B cell (primary cell): ENCODE measurements around the gene GBA2. TPM values are rescaled to one million over a fixed set of nuclear protein-coding genes. Genes with fewer than 3 reads are reported as not detected.

Experiments
- ATAC-seq: fragments of 200-7000 bp; cut with Tn5 transposase; one replicate; pipeline ENCODE4 v1.10.0; 2021; ENCODE audit warnings: low read depth, mild to moderate bottlenecking, moderate number of reproducible peaks, moderate library complexity
- CTCF ChIA-PET: fragments of 350-600 bp; sonication (Branson Sonifier 250); formaldehyde crosslinking; loops from one replicate; lab custom pipeline; 2021; ENCODE audit warnings: antibody characterized with exemption, inconsistent platforms; lab: Charles Lee
- POLR2A ChIA-PET: fragments of 350-600 bp; sonication (Branson Sonifier 250); formaldehyde crosslinking; loops from one replicate; lab custom pipeline; 2021; ENCODE audit warnings: antibody characterized with exemption; lab: Charles Lee
- DNase-seq: peaks from one replicate; pipeline ENCODE4 v3.0.0; 2013
- H2AFZ ChIP-seq: 2 replicates; pipeline ENCODE4 v1.6.1; 2012; ENCODE audit warnings: mild to moderate bottlenecking, low read depth, low read length; ENCODE audit not compliant: insufficient read depth, poor library complexity, severe bottlenecking
- H3K27ac ChIP-seq, 2 donors: 1 replicate in 1 of 2; 2 replicates in 1 of 2; pipeline ENCODE4 v1.5.1; 2012 to 2013; ENCODE audit warnings: low read length in 2 of 2, mild to moderate bottlenecking in 2 of 2, moderate library complexity in 1 of 2
- H3K27me3 ChIP-seq, 4 experiments: fragments of 200-600 bp in 1 of 4; sonication (generic) in 1 of 4; replicated peaks in 1 of 4; 1 replicate in 2 of 4; 2 replicates in 2 of 4; pipeline versions ENCODE4 v1.6.1 to v1.7.0; 2013 to 2016; ENCODE audit warnings: low read length in 3 of 4, mild to moderate bottlenecking in 2 of 4, mixed read lengths in 1 of 4, moderate library complexity in 1 of 4; ENCODE audit not compliant: insufficient read depth in 4 of 4, control insufficient read depth in 3 of 4; ENCODE audit errors: control extremely low read depth in 1 of 4
- H3K36me3 ChIP-seq, 2 experiments: replicated peaks in 1 of 2; 1 replicate in 1 of 2; 2 replicates in 1 of 2; pipeline versions ENCODE4 v1.6.1 to v1.7.1; 2013; ENCODE audit warnings: low read length in 1 of 2; ENCODE audit not compliant: insufficient read depth in 2 of 2, control insufficient read depth in 1 of 2; ENCODE audit errors: control extremely low read depth in 1 of 2, extremely low read depth in 1 of 2
- H3K4me1 ChIP-seq, 2 donors: fragments of 200-600 bp in 1 of 2; sonication (generic) in 1 of 2; 1 replicate in 1 of 2; 2 replicates in 1 of 2; pipeline versions ENCODE4 v1.5.1 to v1.6.1; 2013 to 2017; ENCODE audit warnings: low read length in 2 of 2; ENCODE audit not compliant: control insufficient read depth in 2 of 2, insufficient read depth in 2 of 2
- H3K4me2 ChIP-seq: replicated peaks from 2 replicates; pipeline ENCODE3; 2012; ENCODE audit warnings: mild to moderate bottlenecking, low read depth, low read length; ENCODE audit not compliant: poor library complexity, severe bottlenecking
- H3K4me3 ChIP-seq, 5 experiments: fragments of 200-600 bp in 1 of 5; sonication (generic) in 1 of 5; 1 replicate in 3 of 5; 2 replicates in 2 of 5; pipeline versions ENCODE4 v1.5.1 to v1.7.0; 2011 to 2016; ENCODE audit warnings: low read length in 4 of 5, mild to moderate bottlenecking in 4 of 5, low read depth in 2 of 5, control low read depth in 1 of 5, moderate library complexity in 1 of 5; ENCODE audit not compliant: insufficient read depth in 1 of 5; ENCODE audit errors: control extremely low read depth in 1 of 5, extremely low read depth in 1 of 5
- H3K79me2 ChIP-seq: fragments of 200-600 bp; sonication (generic); one replicate; pipeline ENCODE4 v1.6.0; 2016; ENCODE audit warnings: low read length; ENCODE audit not compliant: control insufficient read depth, insufficient read depth
- H3K9ac ChIP-seq: fragments of 200-600 bp; sonication (generic); 2 replicates; pipeline ENCODE4 v1.6.1; 2017; ENCODE audit warnings: mild to moderate bottlenecking, low read length, moderate library complexity
- H3K9me3 ChIP-seq, 3 donors: one replicate each; pipeline versions ENCODE4 v1.6.1 to v1.7.1; 2013; ENCODE audit warnings: low read length in 2 of 3; ENCODE audit not compliant: control insufficient read depth in 2 of 3, insufficient read depth in 1 of 3; ENCODE audit errors: control extremely low read depth in 1 of 3
- H4K20me1 ChIP-seq: 2 replicates; pipeline ENCODE4 v1.6.0; 2012; ENCODE audit warnings: mild to moderate bottlenecking, low read length; ENCODE audit not compliant: insufficient read depth, control insufficient read depth, poor library complexity, severe bottlenecking
- H3K27ac Mint-ChIP-seq: one replicate; pipeline ENCODE4 v1.8.0; 2021; ENCODE audit warnings: mixed read lengths
- H3K27me3 Mint-ChIP-seq: one replicate; pipeline ENCODE4 v1.8.0; 2021; ENCODE audit warnings: mixed read lengths
- H3K4me1 Mint-ChIP-seq: one replicate; pipeline ENCODE4 v1.8.0; 2021; ENCODE audit warnings: mixed read lengths
- H3K4me3 Mint-ChIP-seq: one replicate; pipeline ENCODE4 v1.8.0; 2021; ENCODE audit warnings: mixed read lengths
- H3K9me3 Mint-ChIP-seq: one replicate; pipeline ENCODE4 v1.8.0; 2022; ENCODE audit warnings: mixed read lengths; ENCODE audit not compliant: insufficient read depth
- CTCF ChIP-seq: fragments of 200-600 bp; IDR thresholded peaks from one replicate; pipeline ENCODE4 v1.8.0; 2022; ENCODE audit warnings: antibody characterized with exemption, mild to moderate bottlenecking
- EZH2 ChIP-seq: IDR thresholded peaks from 2 replicates; pipeline ENCODE4 v1.6.1; 2012; ENCODE audit warnings: borderline replicate concordance, low read depth, mild to moderate bottlenecking, moderate library complexity, low read length; ENCODE audit not compliant: insufficient read depth, poor library complexity, severe bottlenecking
- WGBS: methylation state at CpG from one replicate; pipeline ENCODE4 v1.1.5; 2013; ENCODE audit warnings: missing lambda C conversion rate; ENCODE audit not compliant: insufficient coverage; 5-methylcytosine and 5-hydroxymethylcytosine counted together
- intact Hi-C: fragments of 100-400 bp; cut with micrococcal nuclease; formaldehyde crosslinking; loops from one replicate; pipeline ENCODE4 v1.10.0; 2022
- polyA plus RNA-seq: library from polyadenylated mRNA; depleted of rRNA; stranded (reverse); fragments of >200 nt; gene quantifications from 2 replicates; pipeline ENCODE4 v1.2.3, GENCODE V29; 2012
- total RNA-seq, 2 donors: library from RNA; stranded (reverse); fragments of 120-200 nt in 1 of 2; gene quantifications; 1 replicate in 1 of 2; 2 replicates in 1 of 2; pipeline versions ENCODE4 v1.2.3 to v1.2.4, GENCODE V29; 2013 to 2022

Gene GBA2
- total and polyA plus RNA-seq, 2 donors (not counting 1 experiment from before 2014, with no cell fraction given): 114 to 137 TPM

GRCh38 chr9:35732185-35732799 is 16.7 kb downstream of the GBA2 start, which contains the start of the genes CREB3 and TLN1:
Gene CREB3 (plus strand): TSS chr9:35732666. CDS start chr9:35732773, 107 bp downstream.
Gene TLN1 (minus strand): TSS chr9:35732195. CDS start chr9:35725694, 6,501 bp downstream.
- ChIA-PET POLR2A (interaction anchor here (0.6 to 4.4 kb wide), 14 partner anchors 14 to 148 kb away, joined by 3 to 29 read pairs (median 5); partner anchors contain the start of genes CCDC107, GBA2, MSMP and RGP1), CTCF (interaction anchor here (0.7 to 9.7 kb wide), 33 partner anchors 9 to 254 kb away, joined by 3 to 142 read pairs (median 6); partner anchors contain the start of genes ARHGEF39, CCDC107, GBA2 and HINT2)
- H3K9me3 Mint-ChIP-seq: no peaks in the 10 kb centered on the region
- H3K27ac ChIP-seq: peak within 1 kb of the TSS; percentile 69 to 92
- H3K4me3 Mint-ChIP-seq: no peak within 1 kb of the TSS
- H3K27ac Mint-ChIP-seq: peak within 1 kb of the TSS; percentile 96
- WGBS: under 1% methylated on average over 49 of the region's 49 CpGs
- peaks cover 1 to 44% of the 10 kb centered on the region in 2 experiments for H3K36me3 ChIP-seq
- H3K79me2 ChIP-seq: peaks cover 60% of the 10 kb centered on the region
- H4K20me1 ChIP-seq: peaks cover 37% of the 10 kb centered on the region
- H3K27me3 ChIP-seq: no peaks in the 10 kb centered on the region
- peaks cover 52 to 60% of the 10 kb centered on the region in 2 donors for H3K4me1 ChIP-seq
- peak within 1 kb of the TSS; percentile 90 for H2AFZ ChIP-seq
- peak within 1 kb of the TSS; percentile 52 to 87 (median 82) for H3K4me3 ChIP-seq
- H3K4me2 ChIP-seq: peak within 1 kb of the TSS; percentile 89
- no peaks in the 10 kb centered on the region for H3K27me3 Mint-ChIP-seq
- DNase-seq: peak; percentile 98
- intact Hi-C loops: loop anchor here (1.0 to 10.0 kb wide), 14 partner anchors 13 to 1915 kb away; partner anchors contain the start of genes CCDC107, CLTA, FANCG and GBA2
- ATAC-seq: peak; percentile 87
- TF ChIP-seq EZH2 (no peak), CTCF (no peak)
- peak within 1 kb of the TSS; percentile 84 for H3K9ac ChIP-seq
- H3K4me1 Mint-ChIP-seq: peaks cover 12% of the 10 kb centered on the region
- H3K9me3 ChIP-seq: no peaks in the 10 kb centered on the region
